Ishikawa (cell line): ENCODE results near the gene OSGIN1.

ENCODE experiments used
- CEBPB ChIP-seq: IDR thresholded peaks from 2 replicates; pipeline ENCODE4 v1.6.1; 2012
- CREB1 ChIP-seq: IDR thresholded peaks from 2 replicates; pipeline ENCODE4 v1.6.1; 2012; ENCODE audit warnings: low read depth
- EGR1 ChIP-seq: IDR thresholded peaks from 2 replicates; pipeline ENCODE4 v1.6.1; 2012
- EP300 ChIP-seq: IDR thresholded peaks from 2 replicates; pipeline ENCODE4 v1.6.1; 2012; ENCODE audit warnings: borderline replicate concordance
- FOXM1 ChIP-seq: IDR thresholded peaks from 2 replicates; pipeline ENCODE4 v1.6.1; 2012; ENCODE audit warnings: low read depth, borderline replicate concordance
- NFIC ChIP-seq: IDR thresholded peaks from 2 replicates; pipeline ENCODE4 v1.6.1; 2012
- RAD21 ChIP-seq: IDR thresholded peaks from 2 replicates; pipeline ENCODE4 v1.6.1; 2012; ENCODE audit warnings: low read depth
- TAF1 ChIP-seq: IDR thresholded peaks from 2 replicates; pipeline ENCODE4 v1.6.1; 2012; ENCODE audit warnings: low read depth, mild to moderate bottlenecking
- TCF12 ChIP-seq: IDR thresholded peaks from 2 replicates; pipeline ENCODE4 v1.6.1; 2012; ENCODE audit warnings: low read depth
- TEAD4 ChIP-seq: IDR thresholded peaks from 2 replicates; pipeline ENCODE4 v1.6.1; 2012
- YY1 ChIP-seq: IDR thresholded peaks from 2 replicates; pipeline ENCODE4 v1.6.1; 2012; ENCODE audit warnings: low read depth
- ZBTB7A ChIP-seq: IDR thresholded peaks from 2 replicates; pipeline ENCODE4 v1.6.1; 2012; ENCODE audit warnings: low read depth
- TF ChIP-seq, protein P1 (sequence below): IDR thresholded peaks from 2 replicates; pipeline ENCODE4 v1.6.1; 2012
- TF ChIP-seq, protein P2 (sequence below): IDR thresholded peaks from 2 replicates; pipeline ENCODE4 v1.6.1; 2012; ENCODE audit warnings: low read depth, mild to moderate bottlenecking
- TF ChIP-seq, protein P3 (sequence below): IDR thresholded peaks from 2 replicates; pipeline ENCODE4 v1.6.1; 2012

OSGIN1 gene

DNA sequence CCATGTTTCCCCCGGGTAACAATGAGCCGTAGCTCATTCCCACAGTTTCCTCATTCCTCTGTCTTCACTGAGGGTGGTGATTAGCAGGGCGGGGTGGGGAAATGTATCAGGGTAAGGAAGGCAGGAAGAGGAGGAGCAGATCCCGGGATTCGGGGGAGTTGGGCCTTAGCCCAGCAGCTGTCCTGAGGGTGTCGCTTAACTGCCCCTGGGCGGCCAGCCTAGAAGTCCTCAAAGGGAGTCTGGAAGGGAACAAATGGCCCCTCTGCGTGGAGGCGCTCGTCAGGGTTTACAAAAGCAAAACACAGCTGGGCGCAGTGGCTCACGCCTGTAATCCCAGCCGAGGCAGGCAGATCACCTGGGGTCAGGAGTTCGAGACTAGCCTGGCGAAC lies 39.8 kb upstream of the OSGIN1 start:
- TF ChIP-seq CREB1: no peak
- TF ChIP-seq, protein P1, sequence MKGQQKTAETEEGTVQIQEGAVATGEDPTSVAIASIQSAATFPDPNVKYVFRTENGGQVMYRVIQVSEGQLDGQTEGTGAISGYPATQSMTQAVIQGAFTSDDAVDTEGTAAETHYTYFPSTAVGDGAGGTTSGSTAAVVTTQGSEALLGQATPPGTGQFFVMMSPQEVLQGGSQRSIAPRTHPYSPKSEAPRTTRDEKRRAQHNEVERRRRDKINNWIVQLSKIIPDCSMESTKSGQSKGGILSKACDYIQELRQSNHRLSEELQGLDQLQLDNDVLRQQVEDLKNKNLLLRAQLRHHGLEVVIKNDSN: no peak
- no peak for TF ChIP-seq TCF12

DNA sequence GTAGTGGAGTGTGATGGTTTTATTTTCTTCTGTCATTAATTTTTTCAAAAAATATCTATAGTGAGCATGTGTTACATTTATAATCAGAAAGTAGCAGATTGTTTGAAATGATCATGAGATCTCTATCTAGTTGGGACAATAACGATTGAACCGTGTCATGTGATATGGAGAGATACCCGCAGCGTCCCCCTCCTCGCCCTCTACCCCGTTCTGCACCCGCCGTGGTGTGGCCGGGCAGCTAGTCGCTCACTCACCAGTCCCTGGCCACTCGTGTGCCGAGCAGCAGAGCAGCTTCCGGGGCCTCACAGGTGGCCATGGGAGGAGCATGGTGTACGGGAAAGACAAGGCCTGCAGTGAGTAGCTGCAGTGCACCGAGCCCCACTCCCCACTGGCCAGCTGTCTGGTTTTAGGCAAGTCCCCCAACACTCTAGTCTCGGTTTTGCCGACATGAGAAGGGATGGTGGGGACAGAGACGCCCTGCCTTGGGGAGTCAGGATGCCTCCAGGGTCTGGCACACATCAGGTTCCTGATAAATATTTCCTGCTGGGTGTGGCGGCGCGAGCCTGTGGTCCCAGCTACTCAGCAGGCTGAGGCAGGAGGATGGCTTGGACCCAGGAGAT lies 38.8 kb upstream of the OSGIN1 start:
- no peak for TF ChIP-seq EGR1
- TF ChIP-seq, protein P2, sequence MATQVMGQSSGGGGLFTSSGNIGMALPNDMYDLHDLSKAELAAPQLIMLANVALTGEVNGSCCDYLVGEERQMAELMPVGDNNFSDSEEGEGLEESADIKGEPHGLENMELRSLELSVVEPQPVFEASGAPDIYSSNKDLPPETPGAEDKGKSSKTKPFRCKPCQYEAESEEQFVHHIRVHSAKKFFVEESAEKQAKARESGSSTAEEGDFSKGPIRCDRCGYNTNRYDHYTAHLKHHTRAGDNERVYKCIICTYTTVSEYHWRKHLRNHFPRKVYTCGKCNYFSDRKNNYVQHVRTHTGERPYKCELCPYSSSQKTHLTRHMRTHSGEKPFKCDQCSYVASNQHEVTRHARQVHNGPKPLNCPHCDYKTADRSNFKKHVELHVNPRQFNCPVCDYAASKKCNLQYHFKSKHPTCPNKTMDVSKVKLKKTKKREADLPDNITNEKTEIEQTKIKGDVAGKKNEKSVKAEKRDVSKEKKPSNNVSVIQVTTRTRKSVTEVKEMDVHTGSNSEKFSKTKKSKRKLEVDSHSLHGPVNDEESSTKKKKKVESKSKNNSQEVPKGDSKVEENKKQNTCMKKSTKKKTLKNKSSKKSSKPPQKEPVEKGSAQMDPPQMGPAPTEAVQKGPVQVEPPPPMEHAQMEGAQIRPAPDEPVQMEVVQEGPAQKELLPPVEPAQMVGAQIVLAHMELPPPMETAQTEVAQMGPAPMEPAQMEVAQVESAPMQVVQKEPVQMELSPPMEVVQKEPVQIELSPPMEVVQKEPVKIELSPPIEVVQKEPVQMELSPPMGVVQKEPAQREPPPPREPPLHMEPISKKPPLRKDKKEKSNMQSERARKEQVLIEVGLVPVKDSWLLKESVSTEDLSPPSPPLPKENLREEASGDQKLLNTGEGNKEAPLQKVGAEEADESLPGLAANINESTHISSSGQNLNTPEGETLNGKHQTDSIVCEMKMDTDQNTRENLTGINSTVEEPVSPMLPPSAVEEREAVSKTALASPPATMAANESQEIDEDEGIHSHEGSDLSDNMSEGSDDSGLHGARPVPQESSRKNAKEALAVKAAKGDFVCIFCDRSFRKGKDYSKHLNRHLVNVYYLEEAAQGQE: no peak
- TF ChIP-seq, protein P1: no peak
- no peak for TF ChIP-seq NFIC
- no peak for TF ChIP-seq TCF12
- no peak for TF ChIP-seq FOXM1
- no peak for TF ChIP-seq YY1
- TF ChIP-seq RAD21: no peak
- TF ChIP-seq EP300: no peak
- no peak for TF ChIP-seq TEAD4
- TF ChIP-seq, protein P3, sequence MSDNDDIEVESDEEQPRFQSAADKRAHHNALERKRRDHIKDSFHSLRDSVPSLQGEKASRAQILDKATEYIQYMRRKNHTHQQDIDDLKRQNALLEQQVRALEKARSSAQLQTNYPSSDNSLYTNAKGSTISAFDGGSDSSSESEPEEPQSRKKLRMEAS: no peak
- TF ChIP-seq CEBPB: no peak
- no peak for TF ChIP-seq CREB1
- no peak for TF ChIP-seq TAF1
- TF ChIP-seq ZBTB7A: no peak

DNA sequence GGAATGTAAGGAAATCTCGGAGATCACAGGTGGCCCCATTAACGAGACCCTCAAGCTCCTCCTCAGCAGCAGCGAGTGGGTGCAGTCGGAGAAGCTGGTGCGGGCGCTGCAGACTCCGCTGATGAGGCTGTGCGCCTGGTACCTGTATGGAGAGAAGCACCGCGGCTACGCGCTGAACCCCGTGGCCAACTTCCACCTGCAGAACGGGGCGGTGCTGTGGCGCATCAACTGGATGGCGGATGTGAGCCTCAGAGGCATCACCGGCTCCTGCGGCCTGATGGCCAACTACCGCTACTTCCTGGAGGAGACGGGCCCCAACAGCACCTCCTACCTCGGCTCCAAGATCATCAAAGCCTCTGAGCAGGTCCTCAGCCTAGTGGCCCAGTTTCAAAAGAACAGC lies 38.0 kb upstream of the OSGIN1 start:
- TF ChIP-seq, protein P3: no peak
- TF ChIP-seq YY1: no peak
- TF ChIP-seq, protein P1: no peak
- TF ChIP-seq TEAD4: no peak
- no peak for TF ChIP-seq NFIC
- no peak for TF ChIP-seq ZBTB7A
- TF ChIP-seq FOXM1: no peak
- no peak for TF ChIP-seq EP300
- no peak for TF ChIP-seq TCF12
- no peak for TF ChIP-seq CREB1
- no peak for TF ChIP-seq CEBPB
- no peak for TF ChIP-seq EGR1
- TF ChIP-seq, protein P2: no peak
- no peak for TF ChIP-seq TAF1
- TF ChIP-seq RAD21: no peak

DNA sequence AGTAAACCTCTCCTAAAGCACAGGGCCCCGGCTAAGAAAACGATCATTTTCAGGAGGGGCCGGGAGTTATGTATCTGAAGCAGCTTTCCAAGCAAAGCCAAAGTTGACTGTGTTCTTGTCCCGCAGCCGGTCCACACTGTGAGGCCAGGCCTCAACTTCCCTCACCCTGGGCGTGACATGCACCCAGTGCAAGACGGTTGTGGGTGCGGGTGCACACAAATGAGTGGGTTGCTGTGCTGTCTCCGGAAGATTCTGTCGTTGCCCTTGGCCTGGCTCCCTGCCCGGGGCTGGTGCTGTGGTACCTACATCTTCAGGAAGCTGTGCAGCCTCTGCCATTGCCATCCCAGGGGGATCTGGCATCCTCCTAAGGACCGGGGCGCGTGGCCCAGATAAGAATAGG lies 37.5 kb upstream of the OSGIN1 start:
- no peak for TF ChIP-seq NFIC

DNA sequence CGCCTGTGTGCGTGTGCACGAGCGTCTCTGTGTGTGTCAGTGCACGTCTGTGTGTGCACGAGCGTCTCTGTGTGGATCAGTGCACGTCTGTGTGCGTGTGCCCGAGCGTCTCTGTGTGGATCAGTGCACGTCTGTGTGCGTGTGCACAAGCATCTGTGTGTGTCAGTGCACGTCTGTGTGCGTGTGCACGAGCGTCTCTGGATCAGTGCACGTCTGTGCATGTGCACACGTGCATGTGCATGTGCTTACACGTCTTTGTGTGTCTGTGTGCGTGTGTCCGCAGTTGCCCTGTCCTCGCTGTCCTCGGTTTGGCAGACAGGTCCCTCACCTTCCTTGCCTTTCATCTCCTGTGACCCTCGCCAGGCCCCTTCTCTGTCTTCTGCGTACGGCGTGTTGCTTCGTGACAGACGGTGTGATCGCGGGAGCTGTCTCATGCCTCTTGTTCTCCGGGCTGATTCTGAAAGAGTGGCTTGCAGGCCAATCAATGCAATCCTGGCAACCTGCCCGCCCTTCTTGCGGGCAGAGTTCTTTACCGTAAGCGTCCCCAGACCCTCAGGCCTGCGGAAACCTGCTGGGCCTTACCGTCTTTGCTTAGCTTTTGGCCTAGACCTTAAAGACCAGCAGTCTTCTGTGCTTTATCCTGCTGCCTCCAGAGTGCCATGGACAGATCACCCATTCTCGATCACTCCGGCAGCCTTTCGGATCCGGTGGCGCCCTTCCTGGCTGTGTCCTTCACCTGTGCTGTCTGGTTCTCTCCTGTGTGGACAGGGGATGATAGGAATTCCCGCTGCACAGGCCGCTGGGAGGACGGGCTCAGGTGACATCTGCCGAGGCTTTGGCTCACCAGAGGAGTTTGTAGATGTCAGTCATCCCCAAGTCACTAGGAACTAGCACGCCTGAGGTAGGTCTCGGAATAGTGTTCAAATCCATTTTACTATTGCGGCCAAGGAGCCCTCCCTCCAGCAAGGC lies 35.6 kb upstream of the OSGIN1 start:
- TF ChIP-seq TAF1: no peak
- TF ChIP-seq FOXM1: no peak
- TF ChIP-seq, protein P1: no peak
- no peak for TF ChIP-seq RAD21
- no peak for TF ChIP-seq TCF12
- no peak for TF ChIP-seq YY1
- TF ChIP-seq ZBTB7A: no peak
- no peak for TF ChIP-seq NFIC
- TF ChIP-seq, protein P3: no peak
- TF ChIP-seq, protein P2: no peak
- TF ChIP-seq EP300: no peak
- no peak for TF ChIP-seq EGR1
